Choroid plexus epithelial cell (primary cell): ENCODE measurements around the gene CHAC2.
"Not testable (repeated sequence)": the region's sequence is repeated elsewhere in the genome, so short reads cannot be mapped to it uniquely, and the experiment has no call there.

Experiments used
- DNase-seq: peaks from one replicate; pipeline ENCODE4 v3.0.0-alpha.2; 2010; ENCODE audit warnings: low read depth
- H3K4me3 ChIP-seq: 2 replicates; pipeline ENCODE4 v1.5.1; 2011; ENCODE audit warnings: low read depth, mild to moderate bottlenecking, control low read depth, low read length, moderate library complexity
- CTCF ChIP-seq: conservative IDR thresholded peaks from 2 replicates; pipeline ENCODE4 v1.5.1; 2011; ENCODE audit warnings: low read depth, mild to moderate bottlenecking, control low read depth, inconsistent platforms, low read length, moderate library complexity

Gene CHAC2

GRCh38 chr2:53767405-53768241 lies at the start of gene CHAC2:
CHAC2 (plus strand) TSS chr2:53767804; CDS start chr2:53767887, 83 bp downstream.
- TF ChIP-seq CTCF = peak; percentile 44
- peak within 1 kb of the TSS; percentile 81 for H3K4me3 ChIP-seq
- peak; percentile 79 for DNase-seq

- not testable (repeated sequence) for H3K4me3 ChIP-seq, DNase-seq
Observed at GRCh38 chr2:53720944-53721343, 46.7 kb upstream of the CHAC2 start.

GRCh38 chr2:53724536-53724935 lies 43.1 kb upstream of the CHAC2 start:
- H3K4me3 ChIP-seq = no peak overlapping the region
- no peak for TF ChIP-seq CTCF
- DNase-seq = peak; percentile 71

- no peak overlapping the region for H3K4me3 ChIP-seq
- no peak for DNase-seq
- no peak for TF ChIP-seq CTCF
Observed at GRCh38 chr2:53725662-53726061, 41.9 kb upstream of the CHAC2 start.

- DNase-seq = no peak
- no peak overlapping the region for H3K4me3 ChIP-seq
- no peak for TF ChIP-seq CTCF
Observed at GRCh38 chr2:53727921-53728320, 39.7 kb upstream of the CHAC2 start.

GRCh38 chr2:53729143-53729762 lies 38.4 kb upstream of the CHAC2 start:
- DNase-seq = no peak
- no peak overlapping the region for H3K4me3 ChIP-seq
- no peak for TF ChIP-seq CTCF

GRCh38 chr2:53737091-53737490 lies 30.5 kb upstream of the CHAC2 start:
- TF ChIP-seq CTCF = no peak

More at GRCh38 chr2:53737091-53737490, 30.5 kb upstream of the CHAC2 start:
- H3K4me3 ChIP-seq = no peak overlapping the region
- no peak for DNase-seq
